Thoracic aorta (tissue), 2 donors: ENCODE data around the gene SPRN. TPM values are rescaled to one million over a fixed set of nuclear protein-coding genes. Genes with fewer than 3 reads are reported as not detected.

Source experiments
- ATAC-seq: fragments of 150-250 bp; one replicate; pipeline ENCODE4 v1.8.0; 2017; ENCODE audit warnings: low read depth; ENCODE audit not compliant: insufficient number of reproducible peaks, low FRiP score
- DNase-seq: peaks from one replicate; pipeline ENCODE4 v3.0.0-alpha.2; 2020; ENCODE audit warnings: low spot score
- H3K27ac ChIP-seq, 2 donors: fragments of 200-600 bp; sonication (generic); 1 replicate in 1 of 2; 2 replicates in 1 of 2; pipeline ENCODE4 v1.5.1; 2016; ENCODE audit warnings: mild to moderate bottlenecking in 2 of 2, moderate library complexity in 2 of 2
- H3K27me3 ChIP-seq: fragments of 200-600 bp; sonication (generic); replicated peaks from 2 replicates; pipeline ENCODE4 v1.6.0; 2016; ENCODE audit warnings: mild to moderate bottlenecking; ENCODE audit not compliant: insufficient read depth
- H3K36me3 ChIP-seq: fragments of 200-600 bp; sonication (generic); one replicate; pipeline ENCODE4 v1.5.1; 2016
- H3K4me1 ChIP-seq, 2 donors: fragments of 200-600 bp; sonication (generic); 1 replicate in 1 of 2; 2 replicates in 1 of 2; pipeline versions ENCODE4 v1.5.1 to v1.6.0; 2016; ENCODE audit warnings: low read depth in 2 of 2, mild to moderate bottlenecking in 1 of 2; ENCODE audit not compliant: control insufficient read depth in 1 of 2
- H3K4me3 ChIP-seq: fragments of 200-600 bp; sonication (generic); 2 replicates; pipeline ENCODE4 v1.5.1; 2016; ENCODE audit warnings: mild to moderate bottlenecking
- H3K9me3 ChIP-seq: fragments of 200-600 bp; sonication (generic); 2 replicates; pipeline ENCODE4 v1.5.1; 2016
- total RNA-seq, 2 donors: library from RNA; depleted of rRNA; stranded (reverse); fragments of >200 nt; gene quantifications; one replicate each; pipeline versions ENCODE4 v1.1.0 to v1.2.3, GENCODE V29; 2016
- TF ChIP-seq, protein P1 (sequence below): fragments of 200-600 bp; sonication (generic); IDR thresholded peaks from one replicate; pipeline ENCODE4 v1.5.1; 2019; ENCODE audit warnings: antibody characterized with exemption

The SPRN gene
- total RNA-seq, 2 donors from 2014 or later: not detected

GRCh38 chr10:133379801-133380666 lies 44.4 kb downstream of the SPRN start:
- H3K36me3 ChIP-seq: no peaks in the 10 kb centered on the region
- no peaks in the 10 kb centered on the region for H3K27me3 ChIP-seq
- DNase-seq: no peak
- TF ChIP-seq, protein P1, sequence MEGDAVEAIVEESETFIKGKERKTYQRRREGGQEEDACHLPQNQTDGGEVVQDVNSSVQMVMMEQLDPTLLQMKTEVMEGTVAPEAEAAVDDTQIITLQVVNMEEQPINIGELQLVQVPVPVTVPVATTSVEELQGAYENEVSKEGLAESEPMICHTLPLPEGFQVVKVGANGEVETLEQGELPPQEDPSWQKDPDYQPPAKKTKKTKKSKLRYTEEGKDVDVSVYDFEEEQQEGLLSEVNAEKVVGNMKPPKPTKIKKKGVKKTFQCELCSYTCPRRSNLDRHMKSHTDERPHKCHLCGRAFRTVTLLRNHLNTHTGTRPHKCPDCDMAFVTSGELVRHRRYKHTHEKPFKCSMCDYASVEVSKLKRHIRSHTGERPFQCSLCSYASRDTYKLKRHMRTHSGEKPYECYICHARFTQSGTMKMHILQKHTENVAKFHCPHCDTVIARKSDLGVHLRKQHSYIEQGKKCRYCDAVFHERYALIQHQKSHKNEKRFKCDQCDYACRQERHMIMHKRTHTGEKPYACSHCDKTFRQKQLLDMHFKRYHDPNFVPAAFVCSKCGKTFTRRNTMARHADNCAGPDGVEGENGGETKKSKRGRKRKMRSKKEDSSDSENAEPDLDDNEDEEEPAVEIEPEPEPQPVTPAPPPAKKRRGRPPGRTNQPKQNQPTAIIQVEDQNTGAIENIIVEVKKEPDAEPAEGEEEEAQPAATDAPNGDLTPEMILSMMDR: no peak
- H3K4me1 ChIP-seq: peaks cover 7 to 24% of the 10 kb centered on the region in 2 donors
- peak overlapping the region; percentile 45 to 56 for H3K27ac ChIP-seq
- no peak for ATAC-seq
- no peaks in the 10 kb centered on the region for H3K9me3 ChIP-seq
- H3K4me3 ChIP-seq: peak overlapping the region; percentile 91

- peaks cover 8 to 25% of the 10 kb centered on the region in 2 donors for H3K4me1 ChIP-seq
- no peaks in the 10 kb centered on the region for H3K9me3 ChIP-seq
- H3K36me3 ChIP-seq: no peaks in the 10 kb centered on the region
- TF ChIP-seq, protein P1: no peak
- DNase-seq (no peak), ATAC-seq (no peak)
- H3K27ac ChIP-seq: peak within 1 kb of the TSS; percentile 58 to 70
- no peaks in the 10 kb centered on the region for H3K27me3 ChIP-seq
- H3K4me3 ChIP-seq: peak within 1 kb of the TSS; percentile 97
Measured at GRCh38 chr10:133379152-133379800, 45.1 kb downstream of the SPRN start, which contains the start of gene PAOX. PAOX (plus strand) TSS chr10:133379262; CDS start chr10:133379317, 55 bp downstream.

DNA sequence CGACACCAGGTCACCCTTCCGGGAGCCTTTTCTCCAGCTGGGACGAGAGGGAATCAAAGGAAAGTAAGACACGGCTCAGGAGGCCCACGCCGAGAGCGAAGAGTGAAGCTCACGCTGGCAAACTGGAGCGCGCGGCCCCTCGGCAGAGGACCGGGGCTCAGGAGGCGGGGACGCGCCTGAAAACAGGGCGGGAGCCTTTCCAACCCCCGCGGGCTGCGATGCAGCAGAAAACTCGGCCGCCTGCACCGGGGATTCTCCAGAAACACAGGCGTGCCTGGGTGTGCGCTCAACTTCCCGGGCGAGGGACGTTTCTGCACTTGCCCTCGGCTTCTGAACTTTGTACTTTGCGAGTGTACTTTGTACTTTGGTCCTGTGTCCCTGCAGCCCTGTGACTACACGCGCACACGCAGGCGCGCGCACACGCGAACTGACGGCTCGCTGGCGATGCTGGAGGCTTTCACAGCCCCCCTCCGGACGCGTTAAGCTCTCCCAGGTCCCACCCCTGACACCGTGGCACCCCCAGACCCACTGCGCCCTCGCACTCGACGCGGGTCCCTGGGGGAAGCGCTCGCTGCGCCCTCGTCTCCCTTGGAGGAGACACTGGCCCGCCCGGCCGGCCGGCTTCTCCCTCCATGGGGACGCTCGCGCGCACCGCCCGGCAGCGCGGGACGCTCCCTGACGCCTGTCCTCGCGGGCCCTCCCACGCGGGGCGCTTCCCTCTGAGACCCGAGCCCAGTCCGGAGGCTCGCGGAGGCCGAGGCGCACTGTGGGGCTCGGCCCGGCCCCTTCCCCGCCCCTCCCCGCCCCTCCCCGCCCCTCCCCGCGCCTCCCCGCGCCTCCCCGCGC lies 46.0 kb downstream of the SPRN start:
- peaks cover 12 to 31% of the 10 kb centered on the region in 2 donors for H3K4me1 ChIP-seq
- peak overlapping the region; percentile 97 for H3K4me3 ChIP-seq
- H3K27me3 ChIP-seq: no peaks in the 10 kb centered on the region
- H3K9me3 ChIP-seq: no peaks in the 10 kb centered on the region
- DNase-seq: no peak
- TF ChIP-seq, protein P1: no peak
- H3K36me3 ChIP-seq: no peaks in the 10 kb centered on the region
- ATAC-seq: no peak
- peak overlapping the region; percentile 58 to 70 for H3K27ac ChIP-seq

GRCh38 chr10:133377818-133378250 lies 46.6 kb downstream of the SPRN start:
- Histone ChIP-seq H3K27ac (peak overlapping the region; percentile 58 to 70), H3K27me3 (no peaks in the 10 kb centered on the region), H3K4me1 (peaks cover 12 to 31% of the 10 kb centered on the region in 2 donors), H3K4me3 (peak overlapping the region; percentile 97), H3K9me3 (no peaks in the 10 kb centered on the region), H3K36me3 (no peaks in the 10 kb centered on the region)
- ATAC-seq (no peak), DNase-seq (no peak)
- TF ChIP-seq, protein P1: no peak
